DOHH2 (cell line): Measurements from ENCODE around the gene CHP2.

Source experiments
- H3F3A ChIP-seq: fragments of 200-600 bp; sonication (generic), shearing (Covaris generic); 2 replicates; pipeline ENCODE4 v1.6.0; 2016; ENCODE audit warnings: antibody characterized with exemption, mild to moderate bottlenecking; ENCODE audit not compliant: control insufficient read depth, insufficient read depth
- H3K27ac ChIP-seq: fragments of 200-600 bp; sonication (generic); 2 replicates; pipeline ENCODE4 v1.5.1; 2014; ENCODE audit warnings: low read depth, mild to moderate bottlenecking, low read length, moderate library complexity
- H3K27me3 ChIP-seq: fragments of 200-600 bp; sonication (generic); 2 replicates; pipeline ENCODE4 v1.6.1; 2014; ENCODE audit warnings: mild to moderate bottlenecking, low read length, mixed read lengths; ENCODE audit not compliant: control insufficient read depth
- H3K36me3 ChIP-seq: fragments of 200-600 bp; sonication (generic); 2 replicates; pipeline ENCODE4 v1.6.1; 2014; ENCODE audit warnings: mild to moderate bottlenecking, low read length, moderate library complexity, mixed read lengths; ENCODE audit not compliant: control insufficient read depth
- H3K4me1 ChIP-seq: fragments of 200-600 bp; sonication (generic); 2 replicates; pipeline ENCODE4 v1.6.1; 2014; ENCODE audit warnings: mild to moderate bottlenecking, low read length, mixed read lengths; ENCODE audit not compliant: control insufficient read depth
- H3K4me2 ChIP-seq: fragments of 200-600 bp; sonication (generic); 2 replicates; pipeline ENCODE4 v1.6.0; 2014; ENCODE audit warnings: mild to moderate bottlenecking, low read length, moderate library complexity
- H3K4me3 ChIP-seq: fragments of 200-600 bp; sonication (generic); 2 replicates; pipeline ENCODE4 v1.5.1; 2014; ENCODE audit warnings: mild to moderate bottlenecking, low read length, mixed read lengths
- H3K79me2 ChIP-seq: fragments of 200-600 bp; sonication (generic); 2 replicates; pipeline ENCODE4 v1.6.1; 2014; ENCODE audit warnings: mild to moderate bottlenecking, low read length, mixed read lengths; ENCODE audit not compliant: control insufficient read depth
- H3K9me2 ChIP-seq: fragments of 200-600 bp; sonication (generic); replicated peaks from 2 replicates; pipeline ENCODE4 v1.6.1; 2014; ENCODE audit warnings: mild to moderate bottlenecking, low read length, mixed read lengths; ENCODE audit not compliant: control insufficient read depth
- H3K9me3 ChIP-seq: fragments of 200-600 bp; sonication (generic); 2 replicates; pipeline ENCODE4 v1.6.1; 2014; ENCODE audit warnings: antibody characterized with exemption, low read length, mixed read lengths; ENCODE audit not compliant: control insufficient read depth, insufficient read depth
- H4K20me1 ChIP-seq: fragments of 200-600 bp; sonication (generic); 2 replicates; pipeline ENCODE4 v1.6.0; 2014; ENCODE audit warnings: low read depth, mild to moderate bottlenecking, antibody characterized with exemption, low read length, moderate library complexity; ENCODE audit not compliant: control insufficient read depth, insufficient read depth
- CTCF ChIP-seq: fragments of 200-600 bp; sonication (generic); IDR thresholded peaks from one replicate; pipeline ENCODE4 v1.5.1; 2014; ENCODE audit warnings: antibody characterized with exemption, mild to moderate bottlenecking, low read depth, low read length; ENCODE audit not compliant: poor library complexity, severe bottlenecking
- EZH2phosphoT487 ChIP-seq: fragments of 200-600 bp; sonication (generic); IDR thresholded peaks from 2 replicates; pipeline ENCODE4 v1.6.1; 2017; ENCODE audit warnings: borderline replicate concordance, mild to moderate bottlenecking, antibody characterized with exemption, low read length, moderate library complexity, mixed read lengths

The CHP2 gene

DNA sequence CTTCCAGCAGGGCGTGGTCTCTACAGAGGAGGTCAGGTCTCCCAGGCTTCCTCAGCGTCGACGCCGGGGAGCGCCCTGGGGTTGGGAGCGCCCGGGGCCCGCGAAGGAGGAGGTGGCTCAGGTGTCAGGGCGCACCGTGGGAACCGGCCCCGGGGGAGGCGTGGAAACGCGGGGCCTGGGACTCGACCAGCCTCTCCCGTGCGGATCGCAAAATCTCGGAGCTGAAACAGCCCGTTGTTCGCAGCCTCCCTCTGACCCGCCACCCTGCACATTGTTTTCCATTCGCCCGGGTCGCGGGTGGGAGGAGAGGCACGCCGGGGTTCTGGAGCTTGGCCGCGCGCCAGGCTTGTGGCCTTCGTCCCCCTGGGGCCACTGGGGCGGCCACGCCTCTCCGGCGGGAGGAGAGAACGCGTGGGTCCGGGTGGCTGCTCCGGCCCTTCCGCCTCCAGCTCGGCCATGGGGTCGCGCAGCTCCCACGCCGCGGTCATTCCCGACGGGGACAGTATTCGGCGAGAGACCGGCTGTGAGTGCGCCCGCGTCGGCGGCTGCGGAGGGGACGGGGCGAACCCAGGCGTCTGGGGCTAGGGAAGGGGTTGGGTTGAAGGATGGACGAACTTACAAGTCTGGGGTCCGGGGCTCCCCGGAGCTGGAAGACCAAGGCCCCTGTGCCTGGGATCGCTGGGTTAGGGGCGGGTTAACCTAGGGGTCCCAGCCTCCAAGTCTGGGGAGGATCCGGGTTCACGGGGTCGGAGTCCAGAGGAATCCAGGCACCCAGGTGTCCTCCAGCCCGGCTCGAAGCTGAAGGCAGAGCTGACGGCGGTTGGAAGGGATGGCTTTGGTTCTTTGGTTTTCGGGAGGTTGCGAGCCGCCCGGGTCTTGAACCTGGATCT lies at the start of gene CHP2:
CHP2 (plus strand) TSS at position 433 of the 890 bp plus-strand sequence; CDS start at position 457, 24 bp downstream.
- Histone ChIP-seq H3K9me2 (no peaks in the 10 kb centered on the region), H3K36me3 (no peaks in the 10 kb centered on the region), H3K27ac (no peak within 1 kb of the TSS), H3K4me1 (no peaks in the 10 kb centered on the region), H3K9me3 (no peaks in the 10 kb centered on the region), H4K20me1 (no peaks in the 10 kb centered on the region), H3K79me2 (no peaks in the 10 kb centered on the region), H3K27me3 (no peaks in the 10 kb centered on the region), H3K4me3 (no peak within 1 kb of the TSS), H3F3A (no peaks in the 10 kb centered on the region), H3K4me2 (no peak within 1 kb of the TSS)
- TF ChIP-seq CTCF (no peak), EZH2phosphoT487 (no peak)

DNA sequence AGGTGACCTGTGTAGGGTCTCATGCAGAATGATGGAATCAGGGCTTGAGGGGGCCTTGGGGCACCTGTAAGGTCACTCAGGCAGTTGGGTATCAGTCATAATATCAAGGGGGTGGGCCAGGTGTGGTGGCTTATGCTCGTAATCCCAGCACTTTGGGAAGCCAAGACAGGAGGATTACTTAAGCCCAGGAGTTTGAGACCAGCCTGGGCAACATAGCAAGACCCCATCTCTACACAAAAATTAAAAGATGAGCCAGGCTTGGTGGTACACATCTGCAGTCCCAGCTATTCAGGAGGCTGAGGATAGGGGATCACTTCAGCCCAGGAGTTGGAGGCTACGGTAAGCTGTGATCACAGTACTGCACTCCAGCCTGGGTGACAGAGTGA lies 49.3 kb upstream of the CHP2 start:
- Histone ChIP-seq H3K27me3 (peaks cover 4% of the 10 kb centered on the region; the same call in 1 of the 2 replicates), H3K27ac (no peak overlapping the region), H3K79me2 (no peaks in the 10 kb centered on the region), H3K4me3 (no peak overlapping the region), H3K9me2 (no peaks in the 10 kb centered on the region), H3F3A (no peaks in the 10 kb centered on the region), H3K4me2 (no peak overlapping the region), H3K36me3 (no peaks in the 10 kb centered on the region), H3K4me1 (no peaks in the 10 kb centered on the region), H4K20me1 (no peaks in the 10 kb centered on the region), H3K9me3 (peaks cover 6% of the 10 kb centered on the region; the same call in 1 of the 2 replicates)
- TF ChIP-seq EZH2phosphoT487 (no peak), CTCF (no peak)

DNA sequence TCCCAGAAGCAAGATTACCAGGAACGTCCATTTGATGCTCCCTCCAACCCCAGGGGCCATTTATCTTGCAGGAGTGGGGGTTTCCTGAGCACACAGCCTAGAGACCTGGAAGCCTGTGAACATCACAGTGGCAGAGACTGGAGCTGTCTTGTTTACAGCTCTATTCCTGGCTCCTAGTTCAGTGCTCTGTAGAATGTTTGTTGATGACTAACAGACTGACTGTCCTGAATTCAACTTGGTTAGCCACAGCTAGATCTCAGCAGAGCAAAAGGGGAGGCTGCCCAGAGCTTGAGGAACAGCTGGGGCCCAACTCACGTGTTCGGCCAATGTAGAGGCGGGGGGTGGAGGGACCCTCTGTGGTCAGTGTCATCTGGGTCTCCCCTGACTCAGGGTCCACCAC lies 48.4 kb upstream of the CHP2 start:
- peaks cover 4% of the 10 kb centered on the region; the same call in 1 of the 2 replicates for H3K27me3 ChIP-seq
- no peak overlapping the region for H3K4me2 ChIP-seq
- H3F3A ChIP-seq: no peaks in the 10 kb centered on the region
- H3K27ac ChIP-seq: no peak overlapping the region
- no peak for TF ChIP-seq EZH2phosphoT487
- TF ChIP-seq CTCF: no peak
- no peaks in the 10 kb centered on the region for H3K4me1 ChIP-seq
- H4K20me1 ChIP-seq: no peaks in the 10 kb centered on the region
- H3K79me2 ChIP-seq: no peaks in the 10 kb centered on the region
- no peak overlapping the region for H3K4me3 ChIP-seq
- no peaks in the 10 kb centered on the region for H3K36me3 ChIP-seq
- H3K9me3 ChIP-seq: peaks cover 6% of the 10 kb centered on the region; the same call in 1 of the 2 replicates
- H3K9me2 ChIP-seq: no peaks in the 10 kb centered on the region
